ENCODE measurements around the gene SLC6A7. TPM values are rescaled to one million over a fixed set of nuclear protein-coding genes. Genes with fewer than 3 reads are reported as not detected.

The SLC6A7 gene
- total RNA-seq, 1 donor from 2014 or later = not detected

GRCh38 chr5:150183436-150183835, 6.4 kb upstream of the SLC6A7 start:
- no peak for DNase-seq (ENCODE audit: low read depth)
- TF ChIP-seq, protein P1, sequence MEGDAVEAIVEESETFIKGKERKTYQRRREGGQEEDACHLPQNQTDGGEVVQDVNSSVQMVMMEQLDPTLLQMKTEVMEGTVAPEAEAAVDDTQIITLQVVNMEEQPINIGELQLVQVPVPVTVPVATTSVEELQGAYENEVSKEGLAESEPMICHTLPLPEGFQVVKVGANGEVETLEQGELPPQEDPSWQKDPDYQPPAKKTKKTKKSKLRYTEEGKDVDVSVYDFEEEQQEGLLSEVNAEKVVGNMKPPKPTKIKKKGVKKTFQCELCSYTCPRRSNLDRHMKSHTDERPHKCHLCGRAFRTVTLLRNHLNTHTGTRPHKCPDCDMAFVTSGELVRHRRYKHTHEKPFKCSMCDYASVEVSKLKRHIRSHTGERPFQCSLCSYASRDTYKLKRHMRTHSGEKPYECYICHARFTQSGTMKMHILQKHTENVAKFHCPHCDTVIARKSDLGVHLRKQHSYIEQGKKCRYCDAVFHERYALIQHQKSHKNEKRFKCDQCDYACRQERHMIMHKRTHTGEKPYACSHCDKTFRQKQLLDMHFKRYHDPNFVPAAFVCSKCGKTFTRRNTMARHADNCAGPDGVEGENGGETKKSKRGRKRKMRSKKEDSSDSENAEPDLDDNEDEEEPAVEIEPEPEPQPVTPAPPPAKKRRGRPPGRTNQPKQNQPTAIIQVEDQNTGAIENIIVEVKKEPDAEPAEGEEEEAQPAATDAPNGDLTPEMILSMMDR (conservative IDR thresholded peaks at IDR 0.05; ENCODE audit: low read depth, low read length) = no peak
- no peak overlapping the region for H3K4me3 ChIP-seq (ENCODE audit: low read depth, low read length)

DNA sequence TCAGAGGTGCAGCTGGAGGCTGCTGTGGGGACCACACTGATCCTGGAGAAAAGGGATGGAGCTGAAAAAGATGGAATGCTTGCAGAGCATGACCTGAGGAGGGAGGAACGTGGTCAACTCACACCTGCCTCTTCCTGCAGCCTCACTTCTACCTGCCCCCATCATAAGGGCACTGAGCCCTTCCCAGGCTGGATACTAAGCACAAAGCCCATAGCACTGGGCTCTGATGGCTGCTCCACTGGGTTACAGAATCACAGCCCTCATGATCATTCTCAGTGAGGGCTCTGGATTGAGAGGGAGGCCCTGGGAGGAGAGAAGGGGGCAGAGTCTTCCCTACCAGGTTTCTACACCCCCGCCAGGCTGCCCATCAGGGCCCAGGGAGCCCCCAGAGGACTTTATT, 5.9 kb upstream of the SLC6A7 start:
- no peak overlapping the region for H3K4me3 ChIP-seq (ENCODE audit: low read depth, low read length)
- TF ChIP-seq, protein P1 (conservative IDR thresholded peaks at IDR 0.05; ENCODE audit: low read depth, low read length) = no peak
- no peak for DNase-seq (ENCODE audit: low read depth)

DNA sequence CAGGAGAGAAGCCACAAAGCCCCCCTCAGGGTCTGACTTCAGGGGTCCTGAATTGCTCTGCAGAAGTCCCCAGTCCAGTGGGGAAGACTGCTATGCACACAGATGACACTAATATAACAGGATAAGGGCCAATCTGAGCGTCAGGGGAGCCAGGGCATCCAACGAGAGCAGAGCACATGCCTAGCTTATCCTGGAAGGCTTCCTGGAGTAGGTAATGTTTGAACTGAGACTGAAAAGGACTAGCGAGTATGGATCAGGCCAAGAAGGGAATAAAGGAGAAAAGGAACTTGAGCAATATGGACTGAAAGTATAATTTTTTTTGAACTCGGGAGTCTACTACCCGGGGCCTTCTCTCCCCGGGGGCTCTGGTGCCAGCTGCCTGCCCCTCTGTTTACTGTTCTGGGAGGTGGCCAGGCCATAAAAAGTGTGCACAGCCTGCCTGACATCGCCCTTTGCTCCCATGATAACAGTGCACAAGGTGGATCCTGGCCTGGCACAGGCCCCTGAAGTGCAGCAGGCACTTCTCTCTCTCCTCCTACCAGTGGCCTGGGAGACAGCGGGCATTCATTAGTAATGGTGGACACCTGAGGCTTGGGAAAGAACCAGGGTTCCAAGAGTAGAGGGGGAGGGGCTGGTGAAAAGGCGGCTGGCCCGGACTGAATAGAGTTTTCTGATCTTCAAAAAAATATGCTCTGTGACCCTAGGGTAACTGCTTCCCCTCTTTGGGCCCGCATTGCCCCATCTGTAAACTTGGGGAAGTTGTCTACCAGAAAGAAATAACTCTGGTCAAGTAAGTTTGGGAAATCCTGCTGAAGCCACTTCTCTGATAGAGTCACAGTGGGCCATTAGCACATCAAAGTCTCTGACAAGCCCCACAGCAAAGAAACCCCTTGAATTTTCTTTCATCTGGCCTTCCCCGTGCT, 4.6 kb upstream of the SLC6A7 start:
- TF ChIP-seq, protein P1 (conservative IDR thresholded peaks at IDR 0.05; ENCODE audit: low read depth, low read length) = no peak
- no peak overlapping the region for H3K4me3 ChIP-seq (ENCODE audit: low read depth, low read length)
- DNase-seq (ENCODE audit: low read depth) = no peak

- no peak for DNase-seq (ENCODE audit: low read depth)
- H3K4me3 ChIP-seq (ENCODE audit: low read depth, low read length) = no peak overlapping the region
- TF ChIP-seq, protein P1 (conservative IDR thresholded peaks at IDR 0.05; ENCODE audit: low read depth, low read length) = no peak
Observed at GRCh38 chr5:150186137-150186536, 3.7 kb upstream of the SLC6A7 start.

DNA sequence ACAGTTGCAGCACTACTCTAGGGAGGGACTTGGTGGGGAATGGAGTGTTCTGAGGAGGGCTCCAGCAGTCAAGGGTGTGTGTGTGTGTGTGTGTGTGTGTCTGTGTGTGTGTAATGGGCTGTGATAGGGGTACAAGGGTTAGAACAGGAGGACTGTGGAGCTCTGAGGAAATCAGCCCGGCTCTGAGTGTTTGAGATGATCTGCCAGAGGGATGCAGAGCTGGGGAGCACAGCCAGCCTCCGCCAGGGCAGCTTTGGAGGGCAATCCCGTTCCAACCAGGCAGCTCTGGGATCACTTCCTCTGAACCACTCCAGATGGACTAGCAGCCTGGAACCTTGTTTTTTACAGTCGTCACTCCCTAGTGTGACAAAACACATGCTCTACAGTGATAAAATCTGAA, 3.0 kb upstream of the SLC6A7 start:
- no peak for DNase-seq (ENCODE audit: low read depth)
- TF ChIP-seq, protein P1 (conservative IDR thresholded peaks at IDR 0.05; ENCODE audit: low read depth, low read length) = no peak
- no peak overlapping the region for H3K4me3 ChIP-seq (ENCODE audit: low read depth, low read length)

- no peak for DNase-seq (ENCODE audit: low read depth)
- TF ChIP-seq, protein P1 (conservative IDR thresholded peaks at IDR 0.05; ENCODE audit: low read depth, low read length) = no peak
Observed at GRCh38 chr5:150188146-150188842, 1.6 kb upstream of the SLC6A7 start.

More at GRCh38 chr5:150188146-150188842, 1.6 kb upstream of the SLC6A7 start:
- no peak overlapping the region for H3K4me3 ChIP-seq (ENCODE audit: low read depth, low read length)

Data from epithelial cell of proximal tubule (primary cell).